HG02571 (cell line): ENCODE measurements around the gene MDGA2.

Experiments
- ATAC-seq: cut with Tn5 transposase; IDR thresholded peaks from one replicate; pipeline ENCODE4 v1.9.1; 2021; ENCODE audit warnings: mild to moderate bottlenecking, moderate library complexity; ENCODE audit not compliant: unreplicated experiment

Gene MDGA2

GRCh38 chr14:47490766-47491165 is 184.6 kb downstream of the MDGA2 start:
- no peak for ATAC-seq

- ATAC-seq = no peak
These were observed 185.1 kb downstream of the MDGA2 start for GRCh38 chr14:47490353-47490752.

- no peak for ATAC-seq
These were observed 190.0 kb downstream of the MDGA2 start for GRCh38 chr14:47485421-47485820.

GRCh38 chr14:47483449-47483848 is 192.0 kb downstream of the MDGA2 start:
- ATAC-seq = no peak

GRCh38 chr14:47471075-47471474 is 204.3 kb downstream of the MDGA2 start:
- ATAC-seq = no peak

- ATAC-seq = no peak
These were observed 208.5 kb downstream of the MDGA2 start for GRCh38 chr14:47466916-47467315.

GRCh38 chr14:47454025-47454424 is 221.4 kb downstream of the MDGA2 start:
- ATAC-seq = no peak

- ATAC-seq = no peak
These were observed 228.3 kb downstream of the MDGA2 start for GRCh38 chr14:47447076-47447475.

GRCh38 chr14:47442211-47442610 is 233.2 kb downstream of the MDGA2 start:
- no peak for ATAC-seq

GRCh38 chr14:47439953-47440352 is 235.5 kb downstream of the MDGA2 start:
- no peak for ATAC-seq

GRCh38 chr14:47438650-47439140 is 236.7 kb downstream of the MDGA2 start:
- no peak for ATAC-seq

GRCh38 chr14:47435331-47435965 is 240.0 kb downstream of the MDGA2 start:
- no peak for ATAC-seq

- no peak for ATAC-seq
These were observed 247.8 kb downstream of the MDGA2 start for GRCh38 chr14:47427629-47428028.

GRCh38 chr14:47425302-47425701 is 250.1 kb downstream of the MDGA2 start:
- no peak for ATAC-seq

- ATAC-seq = no peak
These were observed 253.2 kb downstream of the MDGA2 start for GRCh38 chr14:47422191-47422590.

GRCh38 chr14:47411523-47411922 is 263.9 kb downstream of the MDGA2 start:
- no peak for ATAC-seq

GRCh38 chr14:47392326-47392725 is 283.1 kb downstream of the MDGA2 start:
- ATAC-seq = no peak

GRCh38 chr14:47390831-47391504 is 284.4 kb downstream of the MDGA2 start:
- ATAC-seq = no peak

- ATAC-seq = no peak
These were observed 285.9 kb downstream of the MDGA2 start for GRCh38 chr14:47389535-47389934.

GRCh38 chr14:47366006-47366405 is 309.4 kb downstream of the MDGA2 start:
- ATAC-seq = no peak

GRCh38 chr14:47365233-47365632 is 310.2 kb downstream of the MDGA2 start:
- no peak for ATAC-seq

GRCh38 chr14:47353186-47353585 is 322.2 kb downstream of the MDGA2 start:
- ATAC-seq = no peak

- ATAC-seq = no peak
These were observed 328.6 kb downstream of the MDGA2 start for GRCh38 chr14:47346849-47347248.
